VCaP (cell line): Measurements from ENCODE around the gene RNF8.
"Not testable (repeated sequence)": the region's sequence is repeated elsewhere in the genome, so short reads cannot be mapped to it uniquely, and the experiment has no call there.

Experiments
- H3K27ac ChIP-seq: fragments of 450-650 bp; 2 replicates; pipeline ENCODE4 v1.5.1; 2017
- TF ChIP-seq, protein P1 (sequence below): fragments of 450-650 bp; conservative IDR thresholded peaks from 2 replicates; pipeline ENCODE4 v1.5.1; 2017; ENCODE audit warnings: mild to moderate bottlenecking, moderate library complexity

RNF8 gene

DNA sequence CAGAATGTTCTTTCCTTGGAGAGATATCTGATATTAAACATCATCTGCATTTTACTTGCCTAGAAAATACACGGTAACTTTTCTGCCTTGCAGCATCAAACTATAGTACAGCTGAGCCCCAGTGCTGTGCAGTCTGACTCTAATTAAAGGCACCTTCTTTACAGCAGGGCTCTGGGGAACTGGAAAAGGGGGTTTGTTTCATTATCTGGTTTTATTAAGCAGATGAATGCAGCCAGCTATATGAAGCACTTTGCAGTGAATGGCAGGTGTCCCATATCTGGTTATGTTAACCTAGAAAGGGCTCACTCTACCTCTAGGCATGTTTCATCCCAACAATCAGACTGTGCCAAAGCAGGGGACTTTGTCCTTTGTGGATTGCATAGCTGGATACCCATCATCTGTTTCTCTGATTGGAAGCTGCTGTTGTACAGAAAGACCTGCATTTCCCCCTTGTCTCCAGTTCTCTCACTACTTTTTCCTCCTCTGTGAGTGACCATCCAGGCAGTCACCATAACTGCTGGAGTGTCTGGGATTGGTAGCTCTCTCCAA, 39.7 kb downstream of the RNF8 start:
- H3K27ac ChIP-seq, result no peak overlapping the region
- TF ChIP-seq, protein P1, sequence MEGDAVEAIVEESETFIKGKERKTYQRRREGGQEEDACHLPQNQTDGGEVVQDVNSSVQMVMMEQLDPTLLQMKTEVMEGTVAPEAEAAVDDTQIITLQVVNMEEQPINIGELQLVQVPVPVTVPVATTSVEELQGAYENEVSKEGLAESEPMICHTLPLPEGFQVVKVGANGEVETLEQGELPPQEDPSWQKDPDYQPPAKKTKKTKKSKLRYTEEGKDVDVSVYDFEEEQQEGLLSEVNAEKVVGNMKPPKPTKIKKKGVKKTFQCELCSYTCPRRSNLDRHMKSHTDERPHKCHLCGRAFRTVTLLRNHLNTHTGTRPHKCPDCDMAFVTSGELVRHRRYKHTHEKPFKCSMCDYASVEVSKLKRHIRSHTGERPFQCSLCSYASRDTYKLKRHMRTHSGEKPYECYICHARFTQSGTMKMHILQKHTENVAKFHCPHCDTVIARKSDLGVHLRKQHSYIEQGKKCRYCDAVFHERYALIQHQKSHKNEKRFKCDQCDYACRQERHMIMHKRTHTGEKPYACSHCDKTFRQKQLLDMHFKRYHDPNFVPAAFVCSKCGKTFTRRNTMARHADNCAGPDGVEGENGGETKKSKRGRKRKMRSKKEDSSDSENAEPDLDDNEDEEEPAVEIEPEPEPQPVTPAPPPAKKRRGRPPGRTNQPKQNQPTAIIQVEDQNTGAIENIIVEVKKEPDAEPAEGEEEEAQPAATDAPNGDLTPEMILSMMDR, result no peak

DNA sequence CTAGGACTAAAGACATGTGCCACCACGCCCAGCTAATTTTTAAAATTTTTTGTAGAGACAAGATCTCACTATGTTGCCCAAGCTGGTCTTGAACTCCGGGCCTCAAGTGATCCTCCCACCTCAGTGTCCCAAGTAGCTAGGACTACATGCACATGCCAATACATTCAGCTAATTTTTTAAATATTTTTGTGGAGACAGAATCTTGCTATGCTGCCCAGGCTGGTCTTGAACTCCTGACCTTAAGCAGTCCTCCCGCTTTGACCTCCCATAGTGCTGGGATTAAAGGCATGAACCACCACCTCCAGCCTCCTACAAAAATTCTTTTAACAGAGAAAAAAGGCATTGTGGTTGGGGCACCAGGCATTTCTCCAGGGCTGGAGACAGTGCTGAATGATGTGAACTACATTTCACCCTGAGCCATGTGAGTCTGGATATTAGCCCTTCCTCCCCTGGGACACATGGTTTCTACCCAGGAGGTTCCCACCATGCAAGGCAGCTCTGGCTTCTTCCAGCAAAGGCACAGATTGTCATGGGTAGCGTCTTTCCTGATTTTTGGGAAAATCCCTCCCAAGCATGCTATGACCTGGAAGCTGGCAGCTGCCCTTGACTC, 42.9 kb downstream of the RNF8 start:
- TF ChIP-seq, protein P1, result no peak
- no peak overlapping the region for H3K27ac ChIP-seq

DNA sequence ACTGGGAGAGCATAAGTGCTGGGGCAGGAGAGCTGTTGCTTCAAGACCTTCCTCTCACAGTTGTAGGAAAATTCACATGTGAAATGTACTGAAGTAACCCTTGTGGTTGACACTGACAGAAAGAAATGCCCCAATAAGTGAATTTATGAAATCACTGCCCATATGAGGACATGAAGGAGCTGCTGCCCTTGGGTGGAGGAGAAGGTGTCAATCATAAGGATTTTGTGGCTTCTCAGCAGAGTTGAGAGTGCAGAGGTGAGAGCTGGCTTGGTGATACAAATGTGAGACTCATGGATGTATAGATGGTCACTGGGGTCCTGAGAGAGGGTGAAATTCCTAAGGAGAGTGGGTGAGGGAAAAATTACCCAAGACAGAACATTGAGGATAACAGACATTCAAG, 45.3 kb downstream of the RNF8 start:
- TF ChIP-seq, protein P1, result no peak
- no peak overlapping the region for H3K27ac ChIP-seq

DNA sequence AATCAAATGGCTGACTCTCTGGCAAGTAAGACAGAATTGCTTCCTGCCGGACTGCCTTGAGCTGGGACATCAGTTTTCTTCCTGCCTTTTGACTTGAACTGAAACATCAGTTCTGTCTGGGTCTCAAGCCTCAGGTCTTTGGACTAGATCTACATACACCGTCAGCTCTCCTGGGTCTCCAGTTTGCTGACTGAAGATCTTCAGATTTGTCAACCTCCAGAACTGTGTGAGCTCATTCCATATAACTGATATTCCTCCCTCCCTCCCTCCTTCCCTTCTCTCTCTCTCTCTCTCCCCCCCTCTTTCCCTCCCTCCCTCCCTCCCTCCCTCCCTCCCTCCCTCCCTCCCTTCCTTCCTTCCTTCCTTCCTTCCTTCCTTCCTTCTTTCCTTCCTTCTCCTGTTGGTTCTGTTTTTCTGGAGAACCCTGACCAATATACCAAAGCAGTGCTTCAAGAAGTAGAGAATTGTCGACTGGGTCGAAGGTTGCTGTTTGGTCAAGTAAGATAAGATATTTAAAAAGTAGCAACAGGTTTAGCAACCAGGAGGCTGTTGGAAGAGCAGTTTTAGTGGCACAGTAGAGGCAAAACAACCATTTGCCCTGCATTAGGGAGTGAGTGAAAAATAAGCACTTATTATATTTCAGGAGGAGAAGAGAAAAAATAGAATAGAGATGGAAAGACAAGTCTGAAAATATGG, 46.2 kb downstream of the RNF8 start:
- no peak overlapping the region for H3K27ac ChIP-seq
- TF ChIP-seq, protein P1, result no peak

DNA sequence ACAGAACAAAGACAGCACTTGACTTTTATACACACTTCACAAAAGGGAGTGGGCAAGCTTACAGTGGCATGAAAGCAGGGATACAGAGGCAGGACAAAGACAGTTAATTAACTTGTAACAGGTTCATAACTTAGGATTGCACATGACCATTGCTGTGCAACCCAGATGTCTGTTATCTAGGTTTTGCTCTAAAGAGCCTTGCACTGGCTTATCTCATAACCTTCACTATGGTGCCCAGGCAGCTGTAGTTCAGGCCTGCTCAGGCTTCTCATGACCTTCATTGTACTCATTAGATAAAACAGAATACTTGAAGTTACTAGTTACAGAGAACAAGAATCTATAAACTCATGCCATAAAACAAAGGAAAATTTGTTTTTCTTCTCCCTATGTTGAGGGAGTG, 47.9 kb downstream of the RNF8 start:
- H3K27ac ChIP-seq, result not testable (repeated sequence)

DNA sequence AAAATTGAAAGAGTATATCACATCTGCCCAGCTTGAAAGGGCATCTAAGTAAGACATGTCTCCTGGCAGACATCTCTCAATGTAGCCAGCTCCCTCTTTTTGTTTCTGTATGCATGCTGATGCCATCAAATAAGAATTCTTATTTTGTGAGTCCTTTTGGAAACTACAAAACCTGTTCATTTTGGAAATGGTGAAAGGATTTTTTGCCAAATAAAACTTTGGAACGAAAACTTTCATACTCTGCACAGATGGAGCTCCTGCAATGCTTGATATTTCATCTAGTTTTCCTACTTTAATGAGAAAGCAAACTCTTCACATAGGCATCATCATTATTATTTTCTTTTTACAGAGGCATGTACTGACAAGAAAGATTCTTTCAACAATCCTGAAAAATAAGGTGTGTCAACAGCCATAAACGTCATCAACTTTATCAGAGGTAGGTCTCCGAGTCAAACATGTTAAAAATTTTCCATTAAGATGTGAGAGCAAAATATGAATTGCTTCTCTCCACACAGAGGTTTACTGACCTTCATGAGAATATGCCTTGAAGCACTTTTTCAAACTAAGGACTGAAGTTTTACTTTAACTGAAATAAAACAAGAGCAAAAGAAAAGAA, 53.1 kb downstream of the RNF8 start:
- H3K27ac ChIP-seq, result no peak overlapping the region
- TF ChIP-seq, protein P1, result no peak

DNA sequence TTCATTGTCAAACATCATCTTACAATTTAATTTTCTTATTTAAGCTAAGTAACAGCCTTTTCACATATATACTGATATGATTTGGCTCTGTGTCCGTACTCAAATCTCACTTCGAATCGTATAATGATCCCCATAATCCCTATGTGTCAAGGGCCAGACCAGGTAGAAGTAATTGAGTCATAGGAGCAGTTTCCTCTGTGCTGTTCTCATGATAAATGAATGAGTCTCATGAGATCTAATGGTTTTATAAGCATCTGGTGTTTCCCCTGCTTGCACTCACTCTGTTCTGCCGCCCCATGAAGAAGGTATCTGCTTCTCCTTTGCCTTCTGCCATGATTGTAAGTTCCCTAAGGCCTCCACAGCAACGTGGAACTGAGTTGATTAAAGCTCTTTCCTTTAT, 54.2 kb downstream of the RNF8 start:
- TF ChIP-seq, protein P1, result no peak
- no peak overlapping the region for H3K27ac ChIP-seq
